ENCODE results near the gene SPATA2L.
A peak's percentile ranks its signal among the peaks of the same experiment; 100 is the strongest.

DNA sequence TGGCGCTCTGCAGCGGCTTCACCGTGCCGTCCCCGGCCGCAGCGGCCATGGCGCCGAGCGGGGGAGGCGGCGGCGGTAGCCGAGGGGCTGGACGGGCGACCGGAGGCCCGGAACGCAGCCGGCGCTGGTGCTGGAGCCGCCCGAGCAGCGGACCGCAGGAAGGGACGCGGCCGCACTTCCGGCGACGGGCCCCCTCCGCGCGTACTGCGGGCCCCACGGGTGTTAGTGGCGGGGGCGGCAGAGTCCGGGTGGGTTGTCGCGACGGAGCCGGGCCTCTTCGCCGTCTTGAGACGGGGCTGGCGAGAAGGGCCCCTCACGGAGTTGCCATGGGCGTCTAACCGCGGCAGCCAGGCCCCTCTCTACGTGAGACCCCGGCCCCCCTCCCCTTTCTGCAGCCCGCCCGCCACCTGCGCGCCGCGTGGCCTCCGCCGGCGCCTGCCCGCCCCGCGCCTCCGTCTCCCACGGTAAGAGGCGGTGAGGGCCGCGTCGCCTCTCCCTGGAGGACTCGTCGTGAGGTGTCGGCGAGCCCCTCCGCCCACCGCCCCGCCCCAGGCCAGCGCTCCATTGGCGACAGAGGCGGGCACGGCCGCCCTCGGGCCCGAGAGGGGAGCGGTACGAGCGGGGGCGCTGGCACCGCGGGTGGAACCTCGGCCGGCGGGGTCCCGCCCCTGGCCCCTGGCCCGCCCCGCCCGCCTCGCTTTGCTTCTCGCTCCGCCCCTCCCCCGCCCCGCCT lies 19.5 kb upstream of the SPATA2L start, which contains the start of the genes VPS9D1 and ZNF276:
- TF ChIP-seq, protein P1, sequence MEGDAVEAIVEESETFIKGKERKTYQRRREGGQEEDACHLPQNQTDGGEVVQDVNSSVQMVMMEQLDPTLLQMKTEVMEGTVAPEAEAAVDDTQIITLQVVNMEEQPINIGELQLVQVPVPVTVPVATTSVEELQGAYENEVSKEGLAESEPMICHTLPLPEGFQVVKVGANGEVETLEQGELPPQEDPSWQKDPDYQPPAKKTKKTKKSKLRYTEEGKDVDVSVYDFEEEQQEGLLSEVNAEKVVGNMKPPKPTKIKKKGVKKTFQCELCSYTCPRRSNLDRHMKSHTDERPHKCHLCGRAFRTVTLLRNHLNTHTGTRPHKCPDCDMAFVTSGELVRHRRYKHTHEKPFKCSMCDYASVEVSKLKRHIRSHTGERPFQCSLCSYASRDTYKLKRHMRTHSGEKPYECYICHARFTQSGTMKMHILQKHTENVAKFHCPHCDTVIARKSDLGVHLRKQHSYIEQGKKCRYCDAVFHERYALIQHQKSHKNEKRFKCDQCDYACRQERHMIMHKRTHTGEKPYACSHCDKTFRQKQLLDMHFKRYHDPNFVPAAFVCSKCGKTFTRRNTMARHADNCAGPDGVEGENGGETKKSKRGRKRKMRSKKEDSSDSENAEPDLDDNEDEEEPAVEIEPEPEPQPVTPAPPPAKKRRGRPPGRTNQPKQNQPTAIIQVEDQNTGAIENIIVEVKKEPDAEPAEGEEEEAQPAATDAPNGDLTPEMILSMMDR (IDR thresholded peaks at IDR 0.05 in 8 of 11, conservative IDR thresholded peaks at IDR 0.05 in 3 of 11): peak in 2 of 11 experiments; percentile 8 to 26
- TF ChIP-seq POLR2A (IDR thresholded peaks at IDR 0.05): peak in 2 of 3 donors; percentile 44 to 53
- peak; percentile 80 to 87 (median 81) for TF ChIP-seq POLR2AphosphoS5 (IDR thresholded peaks at IDR 0.05)
